22Rv1 (cell line): Measurements from ENCODE around the gene EIPR1.

ENCODE experiments used
- CTCF ChIP-seq: fragments of 450-650 bp; IDR thresholded peaks from 2 replicates; pipeline ENCODE4 v1.5.1; 2017; ENCODE audit warnings: mild to moderate bottlenecking
- ZFX ChIP-seq: fragments of 450-650 bp; IDR thresholded peaks from 2 replicates; pipeline ENCODE4 v1.6.1; 2017; ENCODE audit warnings: antibody characterized with exemption, borderline replicate concordance

- no peak for TF ChIP-seq CTCF
- TF ChIP-seq ZFX, result no peak
Measured at GRCh38 chr2:3357926-3358325, 19.7 kb downstream of the EIPR1 start.
